Aorta (tissue), 5 donors: ENCODE data around the gene TRAF5. TPM values are rescaled to one million over a fixed set of nuclear protein-coding genes. Genes with fewer than 3 reads are reported as not detected.

Experiments
- ATAC-seq: fragments of 200-7000 bp; cut with Tn5 transposase; one replicate; pipeline ENCODE4 v1.9.1; 2022; ENCODE audit warnings: moderate library complexity; ENCODE audit not compliant: low FRiP score
- DNase-seq, 2 donors: peaks; one replicate each; pipeline ENCODE4 v3.0.0-alpha.2; 2020
- H3K27ac ChIP-seq, 2 donors: one replicate each; pipeline ENCODE4 v1.5.1; 2013; ENCODE audit warnings: low read length in 2 of 2, mild to moderate bottlenecking in 2 of 2, moderate library complexity in 2 of 2, control low read depth in 1 of 2, inconsistent platforms in 1 of 2, low read depth in 1 of 2
- H3K27me3 ChIP-seq, 2 donors: one replicate each; pipeline ENCODE4 v1.6.1; 2013; ENCODE audit warnings: control low read depth in 1 of 2, low read length in 1 of 2, mild to moderate bottlenecking in 1 of 2, moderate library complexity in 1 of 2; ENCODE audit not compliant: insufficient read depth in 2 of 2, control insufficient read depth in 1 of 2
- H3K36me3 ChIP-seq, 2 donors: one replicate each; pipeline ENCODE4 v1.6.1; 2013; ENCODE audit warnings: control low read depth in 1 of 2, low read length in 1 of 2, mild to moderate bottlenecking in 1 of 2; ENCODE audit not compliant: insufficient read depth in 2 of 2, control insufficient read depth in 1 of 2
- H3K4me1 ChIP-seq, 2 donors: one replicate each; pipeline ENCODE4 v1.6.1; 2013; ENCODE audit warnings: low read length in 2 of 2, control low read depth in 1 of 2, mild to moderate bottlenecking in 1 of 2, moderate library complexity in 1 of 2; ENCODE audit not compliant: insufficient read depth in 2 of 2, control insufficient read depth in 1 of 2
- H3K4me3 ChIP-seq, 2 donors: one replicate each; pipeline ENCODE4 v1.5.1; 2013; ENCODE audit warnings: low read length in 2 of 2, control low read depth in 1 of 2, mild to moderate bottlenecking in 1 of 2
- H3K9me3 ChIP-seq: one replicate; pipeline ENCODE4 v1.6.1; 2013; ENCODE audit warnings: mild to moderate bottlenecking, low read length; ENCODE audit not compliant: control insufficient read depth
- WGBS, 2 donors: extraction: QIAGEN DNeasy Blood & Tissue Kit; methylation state at CpG; one replicate each; pipeline ENCODE4 v1.1.7; 2013; 5-methylcytosine and 5-hydroxymethylcytosine counted together
- intact Hi-C, 2 donors: fragments of 100-400 bp; cut with DNase I; formaldehyde crosslinking; loops; one replicate each; pipeline versions ENCODE4 v1.14.2 to v1.15.0; 2022
- long read RNA-seq, 2 donors: library from polyadenylated mRNA; unstranded; transcript quantifications; one replicate each; pipeline ENCODE4 v2.0.0, GENCODE V29; 2020 to 2021
- polyA plus RNA-seq, 2 donors: library from polyadenylated mRNA; stranded (reverse); fragments of 200-250 nt; gene quantifications; one replicate each; pipeline ENCODE4 v1.2.3, GENCODE V29; 2013
- total RNA-seq, 2 donors: library from RNA; stranded (reverse); fragmentation: NEBNext Ultra II Directional; extraction: Animal tissue kit (Norgen Biotek cat#: 25700); gene quantifications; one replicate each; pipeline ENCODE4 v1.2.1, GENCODE V29; 2021
- donor health status: healthy with polysubstance abuse.
- donor health status: Bipolar disorder and iron deficiency.
- donor health status: DM: no; HTN: no; CAD: no.
- donor health status: DM: no; HTN: no; CAD: no.
- donor health status: DM: yes; HTN: yes; CAD: no.

Gene TRAF5
- 10 to 100 TPM; 51.5 to 54.9 TPM for total RNA-seq
- 10 to 100 TPM in 1 of 2 donors, 1 to 10 TPM in 1; 9.0 to 59.5 TPM for polyA plus RNA-seq
- long read RNA-seq, donor 1, transcript TRAF5-201 (11 exons, 3,972 nt) = major isoform, 8 of 21 reads
- long read RNA-seq, donor 1, partial matches to known transcripts = 9 of 21 reads
- long read RNA-seq, donor 1, other reads (novel, unspliced or antisense) = 4 of 21 reads
- long read RNA-seq, donor 2, partial matches to known transcripts = 2 of 11 reads
- long read RNA-seq, donor 2, other reads (novel, unspliced or antisense) = 5 of 11 reads

- intact Hi-C loops = loop anchor here (5.0 to 10.0 kb wide), 5 partner anchors 36 to 328 kb away; no protein-coding TSS in a partner anchor
- H3K9me3 ChIP-seq = no peaks in the 10 kb centered on the region
- peaks cover 0 to 7% of the 10 kb centered on the region in 2 donors for H3K4me1 ChIP-seq
- DNase-seq (peak; percentile 61 to 87), ATAC-seq (peak; percentile 74)
- 0 to 1% methylated on average over 66 to 91 of the region's 91 CpGs for WGBS, 2 donors
- H3K4me3 ChIP-seq = peak within 1 kb of the TSS; percentile 92 to 99
- H3K27me3 ChIP-seq = no peaks in the 10 kb centered on the region
- H3K36me3 ChIP-seq = no peaks in the 10 kb centered on the region
- peak within 1 kb of the TSS; percentile 78 to 91 for H3K27ac ChIP-seq
Measured at GRCh38 chr1:211326528-211327345, at the start of gene TRAF5. TSS of gene TRAF5 (plus strand) at chr1:211326833. CDS start at chr1:211353240, 26,407 bp downstream.

- DNase-seq (no peak), ATAC-seq (no peak)
- H3K27ac ChIP-seq = no peak overlapping the region
- H3K4me3 ChIP-seq = no peak overlapping the region
- H3K9me3 ChIP-seq = no peaks in the 10 kb centered on the region
- intact Hi-C loops = no loop called here
- peaks cover 0 to 4% of the 10 kb centered on the region in 2 donors for H3K36me3 ChIP-seq
- no peaks in the 10 kb centered on the region for H3K27me3 ChIP-seq
- no peaks in the 10 kb centered on the region for H3K4me1 ChIP-seq
- WGBS, 2 donors = 0% methylated on average over 1 of the region's 1 CpG
Measured at GRCh38 chr1:211279340-211279739, 47.3 kb upstream of the TRAF5 start.

DNA sequence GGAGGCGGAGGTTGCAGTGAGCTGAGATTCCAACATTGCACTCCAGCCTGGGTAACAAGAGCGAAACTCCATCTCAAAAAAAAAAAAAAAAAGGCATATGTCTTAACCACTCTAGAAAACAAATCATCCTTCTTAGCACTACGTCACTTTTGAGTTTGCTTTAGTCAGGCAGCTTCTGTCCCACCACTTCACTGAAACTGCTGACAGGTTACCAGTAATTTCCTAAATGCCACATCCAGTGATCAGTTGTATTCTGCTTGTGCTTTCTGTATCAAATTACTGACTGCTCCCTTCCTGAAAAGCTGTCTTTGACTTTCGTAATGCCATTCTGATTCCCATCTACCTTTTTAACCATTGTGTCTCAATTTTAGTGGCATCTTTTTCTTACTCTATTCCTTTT, 45.7 kb upstream of the TRAF5 start:
- intact Hi-C loops = no loop called here
- WGBS, 2 donors = 88 to 92% methylated on average over 4 of the region's 4 CpGs
- no peak overlapping the region for H3K4me3 ChIP-seq
- no peak for ATAC-seq
- H3K27me3 ChIP-seq = no peaks in the 10 kb centered on the region
- no peaks in the 10 kb centered on the region for H3K9me3 ChIP-seq
- H3K27ac ChIP-seq = no peak overlapping the region
- no peaks in the 10 kb centered on the region for H3K4me1 ChIP-seq
- no peak for DNase-seq
- peaks cover 0 to 6% of the 10 kb centered on the region in 2 donors for H3K36me3 ChIP-seq

- 54 to 58% methylated on average over 6 of the region's 6 CpGs for WGBS, 2 donors
- Histone ChIP-seq H3K36me3 (peaks cover 0 to 6% of the 10 kb centered on the region in 2 donors), H3K4me3 (no peak overlapping the region), H3K4me1 (no peaks in the 10 kb centered on the region), H3K9me3 (no peaks in the 10 kb centered on the region), H3K27me3 (no peaks in the 10 kb centered on the region), H3K27ac (peak overlapping the region in 1 of 2 donors; percentile 63)
- intact Hi-C loops = no loop called here
- no peak for ATAC-seq
- no peak for DNase-seq
Measured at GRCh38 chr1:211281320-211282022, 45.2 kb upstream of the TRAF5 start.

DNA sequence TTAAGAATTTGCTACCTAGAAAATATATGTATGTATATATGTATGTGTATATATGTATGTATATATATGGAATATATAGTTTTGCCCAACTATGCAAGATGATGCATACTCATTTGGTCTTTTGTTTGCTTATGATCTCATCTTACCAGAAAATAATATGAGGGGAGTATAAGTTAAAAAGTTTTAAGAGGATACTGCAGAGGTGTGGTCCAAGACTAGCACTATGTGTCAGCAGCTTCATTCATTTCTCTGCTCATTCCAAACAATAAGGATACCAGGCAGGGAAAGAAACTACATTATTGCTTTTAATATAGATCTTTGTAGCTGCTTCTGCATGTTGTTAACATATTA, 44.6 kb upstream of the TRAF5 start:
- Histone ChIP-seq H3K27ac (no peak overlapping the region), H3K27me3 (no peaks in the 10 kb centered on the region), H3K4me1 (no peaks in the 10 kb centered on the region), H3K36me3 (peaks cover 0 to 6% of the 10 kb centered on the region in 2 donors), H3K9me3 (no peaks in the 10 kb centered on the region), H3K4me3 (no peak overlapping the region)
- no peak for ATAC-seq
- no peak for DNase-seq
- intact Hi-C loops = no loop called here

GRCh38 chr1:211285196-211285595, 41.4 kb upstream of the TRAF5 start:
- H3K9me3 ChIP-seq = no peaks in the 10 kb centered on the region
- intact Hi-C loops = no loop called here
- peaks cover 2 to 6% of the 10 kb centered on the region in 2 donors for H3K36me3 ChIP-seq
- DNase-seq = no peak
- WGBS, 2 donors = 76 to 81% methylated on average over 4 of the region's 4 CpGs
- H3K27ac ChIP-seq = no peak overlapping the region
- no peaks in the 10 kb centered on the region for H3K4me1 ChIP-seq
- H3K27me3 ChIP-seq = no peaks in the 10 kb centered on the region
- H3K4me3 ChIP-seq = no peak overlapping the region
- ATAC-seq = no peak

DNA sequence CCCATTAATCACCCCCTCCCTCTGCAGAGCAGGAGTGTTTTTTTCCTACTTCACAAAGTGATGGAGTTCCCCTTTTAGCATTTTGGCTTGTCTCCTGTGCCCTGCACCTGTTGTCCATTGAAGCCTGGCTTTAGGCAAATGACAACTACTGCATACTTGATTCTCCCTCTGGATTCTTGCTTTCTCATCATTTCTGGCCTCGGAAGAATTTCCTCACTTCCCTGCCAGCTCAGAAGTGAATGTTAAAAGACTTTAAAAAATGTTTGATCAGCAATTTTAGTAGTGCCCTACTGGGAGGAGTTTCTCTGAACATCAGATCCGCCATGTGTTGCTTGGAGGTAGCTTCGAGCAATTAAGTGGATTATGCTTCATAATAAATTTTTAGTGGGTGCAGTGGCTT, 39.4 kb upstream of the TRAF5 start:
- Histone ChIP-seq H3K36me3 (peaks cover 4 to 9% of the 10 kb centered on the region in 2 donors), H3K4me3 (no peak overlapping the region), H3K9me3 (no peaks in the 10 kb centered on the region), H3K27ac (no peak overlapping the region), H3K4me1 (no peaks in the 10 kb centered on the region), H3K27me3 (no peaks in the 10 kb centered on the region)
- intact Hi-C loops = no loop called here
- WGBS, 2 donors = 74 to 76% methylated on average over 3 of the region's 3 CpGs
- DNase-seq (no peak), ATAC-seq (no peak)

DNA sequence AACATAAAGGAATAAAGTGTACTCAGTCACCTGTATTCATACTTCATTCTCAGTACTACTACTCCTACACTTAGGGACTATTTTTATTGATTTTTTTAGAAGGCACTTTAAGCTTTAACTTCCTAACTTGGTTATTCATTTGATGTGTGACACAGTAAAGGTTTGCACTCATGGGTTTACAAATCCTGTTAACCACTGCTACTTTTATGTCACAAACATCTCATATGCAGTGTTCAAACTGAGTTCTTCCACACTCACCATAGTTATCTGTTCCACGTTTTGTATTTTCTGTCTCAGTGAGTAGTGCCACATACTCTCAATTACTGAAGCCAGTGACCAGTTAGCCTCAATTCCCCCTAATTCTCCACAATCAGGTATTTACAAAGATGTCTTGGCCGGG, 34.2 kb upstream of the TRAF5 start:
- H3K4me3 ChIP-seq = no peak overlapping the region
- no peaks in the 10 kb centered on the region for H3K9me3 ChIP-seq
- 90 to 93% methylated on average over 2 of the region's 2 CpGs for WGBS, 2 donors
- intact Hi-C loops = no loop called here
- no peak for ATAC-seq
- no peaks in the 10 kb centered on the region for H3K27me3 ChIP-seq
- no peak for DNase-seq
- H3K4me1 ChIP-seq = no peaks in the 10 kb centered on the region
- H3K36me3 ChIP-seq = peaks cover 6 to 7% of the 10 kb centered on the region in 2 donors
- no peak overlapping the region for H3K27ac ChIP-seq
